CD14-positive monocyte (primary cell): ENCODE measurements around the gene FCHO2. TPM values are rescaled to one million over a fixed set of nuclear protein-coding genes. Genes with fewer than 3 reads are reported as not detected.
A peak's percentile ranks its signal among the peaks of the same experiment; 100 is the strongest.

Source experiments
- DNase-seq, 3 donors: peaks; one replicate each; pipeline ENCODE4 v3.0.0-alpha.2; 2011 to 2022
- H2AFZ ChIP-seq: 2 replicates; pipeline ENCODE4 v1.6.0; 2012; ENCODE audit warnings: mild to moderate bottlenecking, low read depth, low read length, inconsistent platforms; ENCODE audit not compliant: insufficient read depth, poor library complexity, severe bottlenecking
- H3K27ac ChIP-seq, 2 donors: 1 replicate in 1 of 2; 2 replicates in 1 of 2; pipeline ENCODE4 v1.5.1; 2012 to 2013; ENCODE audit warnings: low read length in 2 of 2, control low read depth in 1 of 2, inconsistent platforms in 1 of 2, low read depth in 1 of 2, mild to moderate bottlenecking in 1 of 2
- H3K27me3 ChIP-seq, 2 donors: one replicate each; pipeline versions ENCODE4 v1.6.0 to v1.6.1; 2011 to 2013; ENCODE audit warnings: low read length in 2 of 2; ENCODE audit not compliant: control insufficient read depth in 2 of 2, insufficient read depth in 2 of 2
- H3K36me3 ChIP-seq, 2 donors: replicated peaks in 1 of 2; 1 replicate in 1 of 2; 2 replicates in 1 of 2; pipeline versions ENCODE4 v1.5.1 to v1.6.1; 2012 to 2013; ENCODE audit warnings: low read length in 2 of 2, control low read depth in 1 of 2, inconsistent platforms in 1 of 2, mild to moderate bottlenecking in 1 of 2; ENCODE audit not compliant: insufficient read depth in 2 of 2, control insufficient read depth in 1 of 2
- H3K4me1 ChIP-seq, 2 donors: 1 replicate in 1 of 2; 2 replicates in 1 of 2; pipeline versions ENCODE4 v1.5.1 to v1.6.1; 2012 to 2013; ENCODE audit warnings: low read length in 2 of 2, control low read depth in 1 of 2, inconsistent platforms in 1 of 2, mild to moderate bottlenecking in 1 of 2, moderate library complexity in 1 of 2; ENCODE audit not compliant: insufficient read depth in 2 of 2, control insufficient read depth in 1 of 2
- H3K4me2 ChIP-seq: replicated peaks from 2 replicates; pipeline ENCODE3; 2012; ENCODE audit warnings: low read length, moderate library complexity, mild to moderate bottlenecking; ENCODE audit not compliant: poor library complexity, severe bottlenecking; ENCODE audit errors: extremely low read depth
- H3K4me3 ChIP-seq, 3 experiments: fragments of 200-600 bp in 1 of 3; sonication (generic) in 1 of 3; replicated peaks in 1 of 3; 1 replicate in 2 of 3; 2 replicates in 1 of 3; pipeline ENCODE4 v1.5.1; 2011 to 2013; ENCODE audit warnings: low read length in 3 of 3, mild to moderate bottlenecking in 3 of 3, control low read depth in 2 of 3, low read depth in 2 of 3, inconsistent platforms in 1 of 3, moderate library complexity in 1 of 3
- H3K79me2 ChIP-seq: 2 replicates; pipeline ENCODE4 v1.6.0; 2012; ENCODE audit warnings: mild to moderate bottlenecking, control low read depth, inconsistent platforms, low read length, moderate library complexity; ENCODE audit not compliant: insufficient read depth
- H3K9ac ChIP-seq: 2 replicates; pipeline ENCODE4 v1.6.0; 2017; ENCODE audit warnings: low read length, mild to moderate bottlenecking; ENCODE audit not compliant: insufficient read depth, poor library complexity, severe bottlenecking
- H3K9me3 ChIP-seq, 2 donors: replicated peaks in 1 of 2; 1 replicate in 1 of 2; 2 replicates in 1 of 2; pipeline versions ENCODE4 v1.5.1 to v1.6.1; 2012 to 2013; ENCODE audit warnings: low read length in 2 of 2, control low read depth in 1 of 2; ENCODE audit not compliant: control insufficient read depth in 1 of 2, insufficient read depth in 1 of 2
- H4K20me1 ChIP-seq: 2 replicates; pipeline ENCODE4 v1.6.0; 2012; ENCODE audit warnings: mild to moderate bottlenecking, low read length, control low read depth, moderate library complexity; ENCODE audit not compliant: insufficient read depth
- H3K27ac Mint-ChIP-seq, 7 donors: one replicate each; pipeline ENCODE4 v1.8.0; 2020; ENCODE audit warnings: mild to moderate bottlenecking in 7 of 7, mixed read lengths in 7 of 7, moderate library complexity in 6 of 7, inconsistent platforms in 2 of 7
- H3K27me3 Mint-ChIP-seq, 3 donors: one replicate each; pipeline ENCODE4 v1.8.0; 2021 to 2022; ENCODE audit warnings: low read depth in 3 of 3, mild to moderate bottlenecking in 3 of 3, mixed read lengths in 3 of 3, moderate library complexity in 3 of 3, inconsistent platforms in 1 of 3
- H3K36me3 Mint-ChIP-seq, 2 donors: one replicate each; pipeline ENCODE4 v1.8.0; 2020; ENCODE audit warnings: mixed read lengths in 2 of 2, inconsistent platforms in 1 of 2, mild to moderate bottlenecking in 1 of 2
- H3K4me1 Mint-ChIP-seq: one replicate; pipeline ENCODE4 v1.8.0; 2020; ENCODE audit warnings: mild to moderate bottlenecking, mixed read lengths
- H3K4me3 Mint-ChIP-seq, 2 donors: one replicate each; pipeline ENCODE4 v1.8.0; 2020; ENCODE audit warnings: mild to moderate bottlenecking in 2 of 2, mixed read lengths in 2 of 2, moderate library complexity in 1 of 2
- H3K9me3 Mint-ChIP-seq, 7 donors: one replicate each; pipeline ENCODE4 v1.8.0; 2020 to 2022; ENCODE audit warnings: mixed read lengths in 7 of 7, mild to moderate bottlenecking in 6 of 7, moderate library complexity in 6 of 7, inconsistent platforms in 2 of 7
- WGBS: methylation state at CpG from one replicate; pipeline ENCODE4 v1.1.5; 2013; ENCODE audit warnings: missing lambda C conversion rate; ENCODE audit not compliant: insufficient coverage; 5-methylcytosine and 5-hydroxymethylcytosine counted together
- intact Hi-C, 2 donors: fragments of 100-400 bp; cut with micrococcal nuclease; formaldehyde crosslinking; loops; one replicate each; pipeline versions ENCODE4 v1.15.0 to v1.15.1; 2023
- polyA plus RNA-seq, 3 donors: library from polyadenylated mRNA; depleted of rRNA in 1 of 3; unstranded in 2 of 3; stranded (reverse) in 1 of 3; fragments of 300-500 nt in 2 of 3; fragments of >200 nt in 1 of 3; fragmentation: Illumina TruSeq in 2 of 3; gene quantifications; 1 replicate in 2 of 3; 2 replicates in 1 of 3; pipeline ENCODE4 v1.2.3, GENCODE V29; 2012 to 2021
- TF ChIP-seq, protein P1 (sequence below): fragments of 200-600 bp; IDR thresholded peaks from one replicate; pipeline ENCODE4 v1.8.0; 2022; ENCODE audit warnings: antibody characterized with exemption, mild to moderate bottlenecking

The FCHO2 gene
- polyA plus RNA-seq, 3 donors, result 8.3 to 10.1 (median 9.9) TPM

DNA sequence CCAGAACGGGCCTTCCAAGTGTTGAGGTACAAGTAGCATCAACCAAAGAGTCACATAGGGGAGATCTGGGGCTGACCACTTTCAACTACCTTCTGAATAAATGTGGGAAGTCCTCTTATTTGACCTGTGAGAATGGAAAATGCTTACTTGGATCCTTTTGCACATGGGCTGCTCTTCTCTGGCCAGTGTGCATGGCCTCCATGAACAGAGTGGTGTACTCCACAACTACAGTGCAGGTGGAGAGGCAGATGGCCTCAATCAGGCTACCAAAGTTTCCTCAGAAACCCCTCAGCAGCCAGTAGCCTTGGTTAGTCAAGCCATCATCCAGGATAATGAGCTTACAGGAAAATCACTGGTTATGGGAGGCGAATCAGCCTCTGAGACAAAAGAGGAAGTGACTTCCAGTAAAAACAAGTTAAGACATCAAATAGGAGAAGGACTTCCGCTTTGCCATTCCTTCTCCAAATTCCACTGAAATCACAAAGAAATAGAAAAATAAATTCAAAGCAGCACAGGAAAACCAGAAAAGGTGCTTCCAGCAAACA, 18.3 kb upstream of the FCHO2 start:
- Mint-ChIP-seq H3K4me1 (peaks cover 38% of the 10 kb centered on the region), H3K27me3 (peaks cover 0 to 4% (median 2%) of the 10 kb centered on the region in 3 donors), H3K27ac (peak overlapping the region in 6 of 7 donors; percentile 46 to 89 (median 66)), H3K36me3 (no peaks in the 10 kb centered on the region), H3K9me3 (peaks cover 0 to 19% (median 8%) of the 10 kb centered on the region in 7 donors), H3K4me3 (peak overlapping the region in 1 of 2 donors; percentile 58)
- peak overlapping the region in 1 of 2 donors; percentile 12 for H3K27ac ChIP-seq
- DNase-seq, result peak; percentile 40 to 78 (median 66)
- no peaks in the 10 kb centered on the region for H3K27me3 ChIP-seq
- no peak overlapping the region for H2AFZ ChIP-seq
- TF ChIP-seq, protein P1, sequence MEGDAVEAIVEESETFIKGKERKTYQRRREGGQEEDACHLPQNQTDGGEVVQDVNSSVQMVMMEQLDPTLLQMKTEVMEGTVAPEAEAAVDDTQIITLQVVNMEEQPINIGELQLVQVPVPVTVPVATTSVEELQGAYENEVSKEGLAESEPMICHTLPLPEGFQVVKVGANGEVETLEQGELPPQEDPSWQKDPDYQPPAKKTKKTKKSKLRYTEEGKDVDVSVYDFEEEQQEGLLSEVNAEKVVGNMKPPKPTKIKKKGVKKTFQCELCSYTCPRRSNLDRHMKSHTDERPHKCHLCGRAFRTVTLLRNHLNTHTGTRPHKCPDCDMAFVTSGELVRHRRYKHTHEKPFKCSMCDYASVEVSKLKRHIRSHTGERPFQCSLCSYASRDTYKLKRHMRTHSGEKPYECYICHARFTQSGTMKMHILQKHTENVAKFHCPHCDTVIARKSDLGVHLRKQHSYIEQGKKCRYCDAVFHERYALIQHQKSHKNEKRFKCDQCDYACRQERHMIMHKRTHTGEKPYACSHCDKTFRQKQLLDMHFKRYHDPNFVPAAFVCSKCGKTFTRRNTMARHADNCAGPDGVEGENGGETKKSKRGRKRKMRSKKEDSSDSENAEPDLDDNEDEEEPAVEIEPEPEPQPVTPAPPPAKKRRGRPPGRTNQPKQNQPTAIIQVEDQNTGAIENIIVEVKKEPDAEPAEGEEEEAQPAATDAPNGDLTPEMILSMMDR, result no peak
- peak overlapping the region in 1 of 3 experiments; percentile 43 for H3K4me3 ChIP-seq
- intact Hi-C loops, result no loop called here
- no peaks in the 10 kb centered on the region for H4K20me1 ChIP-seq
- no peaks in the 10 kb centered on the region for H3K79me2 ChIP-seq
- no peaks in the 10 kb centered on the region for H3K36me3 ChIP-seq
- WGBS, result 0% methylated on average over 1 of the region's 3 CpGs
- H3K9ac ChIP-seq, result no peak overlapping the region
- H3K9me3 ChIP-seq, result peaks cover 0 to 6% of the 10 kb centered on the region in 2 donors
- peak overlapping the region; percentile 57 for H3K4me2 ChIP-seq
- H3K4me1 ChIP-seq, result peaks cover 25 to 42% of the 10 kb centered on the region in 2 donors

DNA sequence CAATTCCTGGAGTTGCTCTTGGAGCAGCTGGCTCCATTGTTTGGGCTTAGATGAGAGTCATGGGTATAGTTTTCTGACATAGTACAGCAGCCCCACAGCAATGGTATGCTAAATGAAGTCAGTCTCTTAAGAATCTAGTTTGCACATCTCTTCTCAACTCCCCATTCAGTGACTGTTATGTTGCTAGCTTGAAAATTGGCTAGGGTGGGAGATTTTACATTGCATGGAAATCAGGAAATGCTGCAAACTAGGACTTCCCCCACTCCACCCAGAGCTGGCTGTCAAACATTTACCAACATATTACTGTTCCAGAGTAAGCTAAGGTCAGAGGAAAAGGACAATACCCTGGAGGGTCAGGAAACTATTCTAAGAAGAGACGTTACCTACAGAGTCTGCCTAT, 17.6 kb upstream of the FCHO2 start:
- intact Hi-C loops, result no loop called here
- Histone ChIP-seq H3K27ac (peak overlapping the region in 1 of 2 donors; percentile 12), H3K4me1 (peaks cover 25 to 42% of the 10 kb centered on the region in 2 donors), H3K9me3 (peaks cover 0 to 6% of the 10 kb centered on the region in 2 donors), H3K4me2 (peak overlapping the region; percentile 57), H3K79me2 (no peaks in the 10 kb centered on the region), H3K4me3 (peak overlapping the region in 1 of 3 experiments; percentile 43), H3K36me3 (no peaks in the 10 kb centered on the region), H2AFZ (no peak overlapping the region), H3K9ac (no peak overlapping the region), H4K20me1 (no peaks in the 10 kb centered on the region), H3K27me3 (peaks cover 0 to 2% of the 10 kb centered on the region in 2 donors)
- H3K27me3 Mint-ChIP-seq, result peaks cover 0 to 4% (median 0%) of the 10 kb centered on the region in 3 donors
- DNase-seq, result peak; percentile 36 to 74 (median 55)
- no CpG with 5 or more reads among the region's 1 CpG for WGBS
- peaks cover 38% of the 10 kb centered on the region for H3K4me1 Mint-ChIP-seq
- no peaks in the 10 kb centered on the region for H3K36me3 Mint-ChIP-seq
- H3K9me3 Mint-ChIP-seq, result peaks cover 0 to 19% (median 5%) of the 10 kb centered on the region in 7 donors
- H3K4me3 Mint-ChIP-seq, result peak overlapping the region in 1 of 2 donors; percentile 66
- TF ChIP-seq, protein P1, result no peak
- H3K27ac Mint-ChIP-seq, result peak overlapping the region in 6 of 7 donors; percentile 46 to 89 (median 66)
